HG03442 (cell line): Measurements from ENCODE around the gene RBM41.
"Not testable (repeated sequence)": the region's sequence is repeated elsewhere in the genome, so short reads cannot be mapped to it uniquely, and the experiment has no call there.

ENCODE experiments used
- ATAC-seq: cut with Tn5 transposase; IDR thresholded peaks from one replicate; pipeline ENCODE4 v1.9.1; 2021; ENCODE audit warnings: mild to moderate bottlenecking, moderate library complexity; ENCODE audit not compliant: unreplicated experiment

RBM41 gene

DNA sequence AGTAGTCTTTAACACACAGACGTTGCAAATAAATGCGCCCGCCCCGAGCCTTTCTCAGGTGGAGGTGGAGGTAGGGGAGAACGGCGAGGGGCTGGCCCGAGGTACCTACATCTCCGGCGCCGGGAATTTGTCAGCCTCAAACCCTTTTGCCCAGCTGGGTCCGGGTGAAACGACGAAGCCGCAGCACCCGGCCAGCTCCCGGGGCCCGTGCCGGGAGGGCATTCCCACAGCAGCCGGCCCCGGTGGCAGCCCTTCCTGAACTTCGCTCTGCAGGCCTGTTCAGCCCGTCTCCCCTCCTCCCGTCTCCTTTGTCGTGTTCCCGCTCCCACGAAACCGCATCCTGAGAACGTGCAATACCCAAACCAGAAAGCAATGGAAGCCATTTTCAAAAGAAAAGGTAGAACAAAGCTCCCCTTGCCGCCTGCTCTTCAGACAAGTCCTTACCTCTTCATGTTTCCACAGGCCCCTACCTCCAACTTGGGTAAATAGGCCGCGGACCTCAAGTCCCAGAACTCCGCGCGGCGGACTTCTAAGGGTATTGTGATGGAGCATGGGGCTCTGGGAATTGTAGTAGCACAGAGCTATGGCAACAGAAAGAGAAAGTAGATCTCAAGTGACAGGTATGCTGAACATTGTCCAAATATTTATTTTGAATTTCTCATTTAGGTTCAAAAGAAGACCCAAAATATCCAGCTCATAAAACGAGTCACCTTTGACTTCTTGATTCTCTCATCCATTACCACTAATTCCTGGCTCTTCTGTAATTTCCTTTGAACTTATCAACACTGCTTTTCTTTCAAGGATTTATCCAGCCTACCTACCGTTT is at the start of gene RBM41:
Gene RBM41 (minus strand): TSS at position 501 of the 826 bp plus-strand sequence. CDS start 49 bp downstream, at position 452.
- peak; percentile 100 for ATAC-seq

DNA sequence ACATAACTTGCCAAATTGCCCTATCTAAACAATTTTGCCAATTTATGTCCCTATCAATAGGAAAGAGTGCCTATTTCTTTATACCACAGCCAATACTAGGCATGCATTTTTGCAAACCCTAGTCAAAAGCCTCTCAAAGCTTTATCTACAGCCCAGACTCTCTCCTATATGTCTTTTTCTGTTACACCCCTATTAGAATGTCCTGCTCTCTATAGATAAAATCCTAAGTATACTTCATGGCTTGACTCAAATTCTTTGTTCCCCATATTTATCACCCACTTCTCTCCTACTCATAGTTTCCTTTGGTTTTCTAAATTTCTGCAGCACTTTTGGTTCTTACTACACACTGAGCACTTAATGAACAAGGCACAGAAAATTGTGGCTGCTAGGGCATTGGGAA is 49.6 kb upstream of the RBM41 start:
- no peak for ATAC-seq

DNA sequence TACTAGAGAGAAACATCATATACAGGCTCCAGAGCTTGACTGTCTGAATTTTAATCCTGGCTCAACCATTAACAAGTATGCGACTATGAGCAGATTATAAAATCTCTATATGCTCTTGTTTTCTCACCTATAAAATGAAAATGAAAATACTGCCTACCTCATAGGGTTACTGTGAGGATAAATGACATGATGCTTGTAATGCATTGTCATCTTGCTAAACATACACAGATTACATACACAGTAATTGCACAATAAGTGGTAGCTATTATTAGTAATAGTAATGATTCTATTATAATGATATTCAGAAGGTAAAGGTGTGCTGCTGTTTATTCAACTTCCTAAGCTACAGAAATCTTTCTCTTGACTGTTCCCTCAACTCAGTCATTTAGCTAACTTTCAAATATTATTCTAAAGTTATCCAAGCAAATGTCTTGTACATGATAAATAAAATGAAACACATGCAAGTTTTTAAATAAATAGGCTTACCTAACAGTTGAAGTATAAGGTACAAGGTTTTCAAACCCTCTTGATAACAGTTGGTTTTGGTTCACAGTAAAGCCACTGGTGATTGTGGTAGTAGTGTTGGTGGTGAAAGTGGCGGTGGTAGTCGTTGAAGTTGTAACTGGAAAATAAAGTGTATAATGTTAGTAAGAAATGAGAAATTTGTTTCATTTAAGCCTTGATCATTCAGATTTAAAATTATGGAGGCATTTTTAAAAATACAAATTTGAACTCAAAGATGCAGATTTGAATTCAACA is 48.7 kb upstream of the RBM41 start:
- no peak for ATAC-seq

DNA sequence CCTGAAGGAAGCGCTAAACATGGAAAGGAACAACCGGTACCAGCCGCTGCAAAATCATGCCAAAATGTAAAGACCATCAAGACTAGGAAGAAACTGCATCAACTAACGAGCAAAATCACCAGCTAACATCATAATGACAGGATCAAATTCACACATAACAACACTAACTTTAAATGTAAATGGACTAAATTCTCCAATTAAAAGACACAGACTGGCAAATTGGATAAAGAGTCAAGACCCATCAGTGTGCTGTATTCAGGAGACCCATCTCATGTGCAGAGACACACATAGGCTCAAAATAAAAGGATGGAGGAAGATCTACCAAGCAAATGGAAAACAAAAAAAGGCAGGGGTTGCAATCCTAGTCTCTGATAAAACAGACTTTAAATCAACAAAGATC is 39.0 kb upstream of the RBM41 start:
- ATAC-seq: not testable (repeated sequence)

GRCh38 chrX:107155621-107156430 is 37.2 kb upstream of the RBM41 start:
- not testable (repeated sequence) for ATAC-seq

DNA sequence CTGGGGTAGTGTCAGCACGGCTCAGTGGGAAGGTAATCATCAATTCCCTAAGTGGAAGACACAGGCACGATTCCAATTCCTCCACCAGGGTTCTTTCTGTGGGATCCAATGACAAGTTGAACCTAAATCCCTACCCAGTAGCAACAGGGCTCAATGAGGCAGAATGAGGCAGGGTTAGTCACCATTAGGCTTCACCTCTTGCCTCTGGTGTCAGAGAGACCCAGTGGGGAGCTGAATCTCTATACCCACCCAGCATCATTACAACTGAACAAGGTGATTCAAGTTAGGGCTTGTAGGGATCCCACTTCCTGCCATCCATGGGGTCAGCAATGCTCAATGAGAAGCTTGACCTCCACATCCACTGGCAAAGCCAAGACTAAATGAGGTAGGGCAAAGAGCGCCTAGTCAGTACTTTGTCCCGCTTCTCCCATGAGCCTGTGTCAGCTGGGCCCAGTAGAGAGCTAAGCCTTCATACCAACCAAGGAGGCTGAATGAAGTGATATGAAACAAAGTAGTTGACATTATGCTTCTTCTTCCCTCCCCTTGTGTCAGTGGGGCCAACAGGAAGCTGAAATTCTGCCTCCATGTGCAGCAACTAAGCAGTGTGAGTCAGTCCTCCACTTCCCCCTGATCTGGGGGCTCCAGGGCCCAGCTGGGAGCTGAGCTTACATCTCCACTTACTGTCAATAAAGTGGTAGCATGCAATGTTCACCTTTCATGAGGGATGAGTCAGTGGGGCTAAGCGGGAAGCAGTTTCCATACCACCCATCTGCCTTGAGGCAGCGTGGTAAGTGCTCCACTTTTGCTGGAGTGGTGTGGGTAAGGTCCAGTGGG is 36.4 kb upstream of the RBM41 start:
- ATAC-seq: no peak

- ATAC-seq: no peak
These were observed 34.4 kb upstream of the RBM41 start for GRCh38 chrX:107153005-107153404.

- no peak for ATAC-seq
These were observed 28.0 kb upstream of the RBM41 start for GRCh38 chrX:107146670-107147069.

- no peak for ATAC-seq
These were observed 17.3 kb upstream of the RBM41 start for GRCh38 chrX:107135965-107136307.

DNA sequence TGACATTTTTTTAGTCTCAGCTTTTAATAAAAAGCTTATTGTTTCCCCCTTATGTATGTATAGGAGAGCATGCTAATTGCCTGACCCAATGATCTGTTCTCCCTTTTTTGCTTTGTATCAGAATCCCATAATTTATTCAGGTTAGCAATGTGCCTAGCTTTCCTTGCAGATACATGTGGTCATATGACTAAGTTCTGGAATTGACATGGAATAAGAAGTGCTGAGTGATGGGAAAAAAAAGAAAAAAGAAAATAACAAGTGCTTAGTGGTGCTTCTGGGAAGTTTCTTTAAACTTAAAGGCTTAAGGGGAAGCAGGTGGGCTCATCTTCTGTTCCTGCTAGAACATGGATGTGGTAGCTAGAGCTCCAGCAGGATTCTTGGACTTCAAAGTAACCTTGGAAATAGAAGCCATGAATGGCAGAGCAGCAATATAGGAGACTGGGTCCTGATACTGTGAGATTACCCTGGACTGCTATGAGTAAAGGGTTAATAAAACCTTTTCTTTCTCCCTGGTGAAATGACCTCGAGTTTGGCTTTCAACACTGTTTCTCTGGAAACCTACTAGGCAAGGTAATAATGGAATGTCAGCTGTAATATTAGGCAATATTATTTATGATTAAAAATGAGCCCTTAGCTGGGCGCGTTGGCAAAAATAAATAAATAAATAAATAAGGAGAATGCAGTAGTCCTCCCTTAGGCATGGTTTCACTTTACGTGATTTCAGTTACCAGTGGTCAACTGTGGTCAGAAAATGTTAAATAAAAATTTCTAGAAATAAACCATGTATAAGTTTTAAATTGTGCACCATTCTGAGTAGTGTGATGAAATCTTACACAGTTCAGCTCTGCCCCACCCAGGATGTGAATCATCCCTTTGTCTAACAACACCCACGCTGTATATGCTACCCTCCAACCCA is 16.7 kb upstream of the RBM41 start:
- no peak for ATAC-seq

GRCh38 chrX:107123750-107124149 is 5.1 kb upstream of the RBM41 start:
- ATAC-seq: no peak

DNA sequence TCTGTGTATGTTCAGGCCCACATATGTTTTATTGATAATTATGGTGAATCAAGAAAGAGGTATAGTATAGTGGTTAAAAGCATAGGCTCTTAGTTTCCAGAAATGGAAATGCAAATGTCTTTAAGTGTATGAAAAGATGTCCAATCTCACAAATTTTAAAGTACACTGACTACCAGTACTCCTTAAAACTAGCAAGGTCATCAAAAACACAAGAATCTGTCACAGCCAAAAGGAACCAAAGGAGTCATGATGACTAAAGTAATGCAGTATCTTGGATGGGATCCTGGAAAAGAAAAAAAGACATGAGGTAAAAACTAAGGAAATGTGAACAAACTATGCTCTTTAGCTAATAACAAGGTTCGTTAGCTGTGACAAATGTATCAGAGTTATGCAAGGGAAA is 661 bp upstream of the RBM41 start:
- ATAC-seq: no peak

DNA sequence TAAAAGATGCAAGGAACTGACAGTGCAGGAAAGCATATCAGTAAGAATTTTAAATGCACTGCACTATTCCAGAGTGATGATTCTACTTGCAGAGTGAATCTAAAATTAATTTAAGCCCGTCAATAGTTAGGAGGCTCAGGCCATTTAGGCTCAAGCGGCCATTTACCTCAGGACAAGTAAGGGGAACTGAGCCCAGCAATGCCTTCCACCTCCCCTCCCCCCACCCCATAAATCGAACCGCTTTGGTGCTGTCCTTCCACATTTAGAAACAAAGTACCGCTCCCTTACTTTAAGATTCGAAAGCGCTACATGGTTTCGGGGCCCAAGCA is 665 bp downstream of the RBM41 start:
- ATAC-seq: no peak

DNA sequence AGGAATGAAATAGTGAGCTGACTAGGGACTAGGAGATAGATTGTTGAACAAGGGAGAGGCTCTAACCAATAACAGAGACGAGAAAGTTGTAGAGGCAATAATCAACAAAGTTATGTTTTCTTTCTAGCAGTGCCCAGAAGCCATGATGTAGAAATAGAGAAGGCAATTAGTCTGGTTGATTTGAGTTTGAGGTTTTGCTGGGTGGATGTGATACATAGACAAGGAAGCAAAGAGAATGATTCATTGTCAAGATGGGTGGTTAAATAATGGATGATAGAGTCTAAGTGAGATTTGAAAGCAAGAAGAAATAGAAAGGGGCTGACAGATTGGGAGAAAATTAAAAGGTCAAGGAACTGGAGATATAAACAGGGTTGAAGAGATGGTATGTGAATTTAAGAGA is 11.2 kb downstream of the RBM41 start:
- ATAC-seq: no peak

GRCh38 chrX:107102980-107103379 is 15.6 kb downstream of the RBM41 start:
- ATAC-seq: no peak

DNA sequence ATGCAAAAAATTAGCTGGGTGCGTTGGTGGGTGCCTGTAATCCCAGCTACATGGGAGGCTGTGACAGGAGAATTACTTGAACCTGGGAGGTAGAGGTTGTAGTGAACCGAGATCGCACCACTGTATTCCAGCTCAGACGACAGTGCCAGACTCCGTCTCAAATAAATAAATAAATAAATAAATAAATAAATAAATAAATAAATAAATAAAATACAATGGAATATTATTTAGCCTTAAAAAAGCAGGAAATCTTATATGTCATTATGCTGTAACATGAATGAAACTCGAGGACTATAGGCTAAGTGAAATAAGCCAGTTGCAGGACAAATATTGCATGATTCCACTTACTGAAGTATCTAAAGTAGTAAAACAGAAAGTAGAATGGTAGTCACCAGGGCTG is 42.5 kb downstream of the RBM41 start:
- no peak for ATAC-seq

DNA sequence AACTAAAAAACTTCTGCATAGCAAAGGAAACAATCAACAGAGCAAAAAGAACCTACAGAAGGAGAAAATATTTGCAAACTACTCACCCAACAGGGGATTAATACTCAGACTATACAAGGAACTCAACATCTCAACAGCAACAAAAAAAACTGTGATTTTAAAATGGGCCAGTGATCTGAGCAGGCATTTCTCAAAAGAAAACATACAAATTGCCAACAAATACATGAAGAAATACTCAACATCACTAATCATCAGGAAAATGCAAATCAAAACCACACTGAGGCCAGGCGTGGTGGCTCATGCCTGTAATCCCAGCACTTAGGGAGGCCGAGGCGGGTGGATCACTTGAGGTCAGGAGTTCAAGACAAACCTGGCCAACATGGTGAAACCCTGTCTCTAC is 60.9 kb downstream of the RBM41 start:
- ATAC-seq: not testable (repeated sequence)

- ATAC-seq: no peak
These were observed 63.6 kb downstream of the RBM41 start for GRCh38 chrX:107054978-107055377.

DNA sequence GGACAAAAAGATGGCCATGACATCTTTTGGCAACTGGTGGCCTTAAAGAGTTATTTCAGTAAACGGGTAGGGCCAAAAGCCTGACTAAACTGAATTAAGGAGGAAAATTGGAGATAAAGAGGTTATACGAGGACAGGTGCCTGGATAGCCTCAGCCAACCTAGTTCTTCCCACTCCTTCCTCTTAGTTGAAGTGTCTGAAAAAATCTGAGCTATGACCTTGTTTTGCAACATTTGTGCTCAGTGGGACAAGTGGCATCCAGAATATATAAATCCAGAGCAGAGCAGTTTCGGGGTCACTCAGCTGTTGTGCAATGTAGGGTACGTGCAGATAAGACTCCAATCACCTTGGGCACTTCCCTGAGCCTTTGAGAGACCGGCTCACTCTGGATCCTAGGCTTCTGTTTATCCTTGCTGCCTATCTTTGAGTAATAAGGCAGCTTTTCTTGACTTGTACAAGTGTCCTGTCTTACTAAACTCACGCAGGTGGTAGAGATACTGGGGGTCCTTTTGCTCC is 68.4 kb downstream of the RBM41 start:
- ATAC-seq: no peak
